ENCODE results near the gene DIAPH2. TPM values are rescaled to one million over a fixed set of nuclear protein-coding genes. Genes with fewer than 3 reads are reported as not detected.

The DIAPH2 gene
- total RNA-seq, 1 experiment from 2014 or later, result 15.9 TPM

DNA sequence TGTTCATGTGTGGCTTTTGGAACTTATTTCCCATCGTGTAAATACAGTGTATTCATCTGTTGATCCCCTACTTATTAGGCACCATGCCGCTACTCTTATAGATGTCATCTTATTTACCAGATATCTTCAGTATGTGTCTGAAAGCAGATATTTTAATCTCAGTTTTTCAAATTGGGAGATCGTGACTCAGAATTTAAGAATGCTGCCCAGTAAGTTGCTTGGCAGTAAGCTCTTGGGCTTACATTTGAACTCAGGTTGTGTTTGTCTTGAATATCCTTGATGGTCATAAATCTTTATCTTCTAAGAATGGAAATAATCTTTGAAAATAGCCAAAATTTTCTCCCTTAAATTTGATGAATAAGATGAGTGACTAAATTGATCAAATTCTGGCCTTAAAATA is 153.2 kb downstream of the DIAPH2 start:
- TF ChIP-seq HMGA2 (CRISPR knock-in tag; IDR thresholded peaks at IDR 0.05) (no peak), ZNF232 (CRISPR knock-in tag; IDR thresholded peaks at IDR 0.05) (no peak), ZNF423 (CRISPR knock-in tag; IDR thresholded peaks at IDR 0.05) (no peak), NFYB (CRISPR knock-in tag; conservative IDR thresholded peaks at IDR 0.05; ENCODE audit: low read depth) (no peak), JAZF1 (CRISPR knock-in tag; IDR thresholded peaks at IDR 0.05) (no peak), ATF1 (CRISPR knock-in tag; IDR thresholded peaks at IDR 0.05) (no peak), ELF4 (CRISPR knock-in tag; IDR thresholded peaks at IDR 0.05; ENCODE audit: low read depth) (no peak), ZNF317 (CRISPR knock-in tag; IDR thresholded peaks at IDR 0.05; ENCODE audit: borderline replicate concordance, low read depth) (no peak)
- TF ChIP-seq, protein P1, sequence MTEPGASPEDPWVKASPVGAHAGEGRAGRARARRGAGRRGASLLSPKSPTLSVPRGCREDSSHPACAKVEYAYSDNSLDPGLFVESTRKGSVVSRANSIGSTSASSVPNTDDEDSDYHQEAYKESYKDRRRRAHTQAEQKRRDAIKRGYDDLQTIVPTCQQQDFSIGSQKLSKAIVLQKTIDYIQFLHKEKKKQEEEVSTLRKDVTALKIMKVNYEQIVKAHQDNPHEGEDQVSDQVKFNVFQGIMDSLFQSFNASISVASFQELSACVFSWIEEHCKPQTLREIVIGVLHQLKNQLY (CRISPR knock-in tag; IDR thresholded peaks at IDR 0.05), result no peak
- TF ChIP-seq, protein P2, sequence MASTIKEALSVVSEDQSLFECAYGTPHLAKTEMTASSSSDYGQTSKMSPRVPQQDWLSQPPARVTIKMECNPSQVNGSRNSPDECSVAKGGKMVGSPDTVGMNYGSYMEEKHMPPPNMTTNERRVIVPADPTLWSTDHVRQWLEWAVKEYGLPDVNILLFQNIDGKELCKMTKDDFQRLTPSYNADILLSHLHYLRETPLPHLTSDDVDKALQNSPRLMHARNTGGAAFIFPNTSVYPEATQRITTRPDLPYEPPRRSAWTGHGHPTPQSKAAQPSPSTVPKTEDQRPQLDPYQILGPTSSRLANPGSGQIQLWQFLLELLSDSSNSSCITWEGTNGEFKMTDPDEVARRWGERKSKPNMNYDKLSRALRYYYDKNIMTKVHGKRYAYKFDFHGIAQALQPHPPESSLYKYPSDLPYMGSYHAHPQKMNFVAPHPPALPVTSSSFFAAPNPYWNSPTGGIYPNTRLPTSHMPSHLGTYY (CRISPR knock-in tag; IDR thresholded peaks at IDR 0.05), result no peak
- TF ChIP-seq, protein P3, sequence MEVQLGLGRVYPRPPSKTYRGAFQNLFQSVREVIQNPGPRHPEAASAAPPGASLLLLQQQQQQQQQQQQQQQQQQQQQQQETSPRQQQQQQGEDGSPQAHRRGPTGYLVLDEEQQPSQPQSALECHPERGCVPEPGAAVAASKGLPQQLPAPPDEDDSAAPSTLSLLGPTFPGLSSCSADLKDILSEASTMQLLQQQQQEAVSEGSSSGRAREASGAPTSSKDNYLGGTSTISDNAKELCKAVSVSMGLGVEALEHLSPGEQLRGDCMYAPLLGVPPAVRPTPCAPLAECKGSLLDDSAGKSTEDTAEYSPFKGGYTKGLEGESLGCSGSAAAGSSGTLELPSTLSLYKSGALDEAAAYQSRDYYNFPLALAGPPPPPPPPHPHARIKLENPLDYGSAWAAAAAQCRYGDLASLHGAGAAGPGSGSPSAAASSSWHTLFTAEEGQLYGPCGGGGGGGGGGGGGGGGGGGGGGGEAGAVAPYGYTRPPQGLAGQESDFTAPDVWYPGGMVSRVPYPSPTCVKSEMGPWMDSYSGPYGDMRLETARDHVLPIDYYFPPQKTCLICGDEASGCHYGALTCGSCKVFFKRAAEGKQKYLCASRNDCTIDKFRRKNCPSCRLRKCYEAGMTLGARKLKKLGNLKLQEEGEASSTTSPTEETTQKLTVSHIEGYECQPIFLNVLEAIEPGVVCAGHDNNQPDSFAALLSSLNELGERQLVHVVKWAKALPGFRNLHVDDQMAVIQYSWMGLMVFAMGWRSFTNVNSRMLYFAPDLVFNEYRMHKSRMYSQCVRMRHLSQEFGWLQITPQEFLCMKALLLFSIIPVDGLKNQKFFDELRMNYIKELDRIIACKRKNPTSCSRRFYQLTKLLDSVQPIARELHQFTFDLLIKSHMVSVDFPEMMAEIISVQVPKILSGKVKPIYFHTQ (CRISPR knock-in tag; IDR thresholded peaks at IDR 0.05), result no peak
- TF ChIP-seq, protein P4, sequence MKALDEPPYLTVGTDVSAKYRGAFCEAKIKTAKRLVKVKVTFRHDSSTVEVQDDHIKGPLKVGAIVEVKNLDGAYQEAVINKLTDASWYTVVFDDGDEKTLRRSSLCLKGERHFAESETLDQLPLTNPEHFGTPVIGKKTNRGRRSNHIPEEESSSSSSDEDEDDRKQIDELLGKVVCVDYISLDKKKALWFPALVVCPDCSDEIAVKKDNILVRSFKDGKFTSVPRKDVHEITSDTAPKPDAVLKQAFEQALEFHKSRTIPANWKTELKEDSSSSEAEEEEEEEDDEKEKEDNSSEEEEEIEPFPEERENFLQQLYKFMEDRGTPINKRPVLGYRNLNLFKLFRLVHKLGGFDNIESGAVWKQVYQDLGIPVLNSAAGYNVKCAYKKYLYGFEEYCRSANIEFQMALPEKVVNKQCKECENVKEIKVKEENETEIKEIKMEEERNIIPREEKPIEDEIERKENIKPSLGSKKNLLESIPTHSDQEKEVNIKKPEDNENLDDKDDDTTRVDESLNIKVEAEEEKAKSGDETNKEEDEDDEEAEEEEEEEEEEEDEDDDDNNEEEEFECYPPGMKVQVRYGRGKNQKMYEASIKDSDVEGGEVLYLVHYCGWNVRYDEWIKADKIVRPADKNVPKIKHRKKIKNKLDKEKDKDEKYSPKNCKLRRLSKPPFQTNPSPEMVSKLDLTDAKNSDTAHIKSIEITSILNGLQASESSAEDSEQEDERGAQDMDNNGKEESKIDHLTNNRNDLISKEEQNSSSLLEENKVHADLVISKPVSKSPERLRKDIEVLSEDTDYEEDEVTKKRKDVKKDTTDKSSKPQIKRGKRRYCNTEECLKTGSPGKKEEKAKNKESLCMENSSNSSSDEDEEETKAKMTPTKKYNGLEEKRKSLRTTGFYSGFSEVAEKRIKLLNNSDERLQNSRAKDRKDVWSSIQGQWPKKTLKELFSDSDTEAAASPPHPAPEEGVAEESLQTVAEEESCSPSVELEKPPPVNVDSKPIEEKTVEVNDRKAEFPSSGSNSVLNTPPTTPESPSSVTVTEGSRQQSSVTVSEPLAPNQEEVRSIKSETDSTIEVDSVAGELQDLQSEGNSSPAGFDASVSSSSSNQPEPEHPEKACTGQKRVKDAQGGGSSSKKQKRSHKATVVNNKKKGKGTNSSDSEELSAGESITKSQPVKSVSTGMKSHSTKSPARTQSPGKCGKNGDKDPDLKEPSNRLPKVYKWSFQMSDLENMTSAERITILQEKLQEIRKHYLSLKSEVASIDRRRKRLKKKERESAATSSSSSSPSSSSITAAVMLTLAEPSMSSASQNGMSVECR (CRISPR knock-in tag; IDR thresholded peaks at IDR 0.05; ENCODE audit: borderline replicate concordance), result no peak
- TF ChIP-seq, protein P5, sequence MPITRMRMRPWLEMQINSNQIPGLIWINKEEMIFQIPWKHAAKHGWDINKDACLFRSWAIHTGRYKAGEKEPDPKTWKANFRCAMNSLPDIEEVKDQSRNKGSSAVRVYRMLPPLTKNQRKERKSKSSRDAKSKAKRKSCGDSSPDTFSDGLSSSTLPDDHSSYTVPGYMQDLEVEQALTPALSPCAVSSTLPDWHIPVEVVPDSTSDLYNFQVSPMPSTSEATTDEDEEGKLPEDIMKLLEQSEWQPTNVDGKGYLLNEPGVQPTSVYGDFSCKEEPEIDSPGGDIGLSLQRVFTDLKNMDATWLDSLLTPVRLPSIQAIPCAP (CRISPR knock-in tag; IDR thresholded peaks at IDR 0.05), result no peak
- POLR2A ChIA-PET, result no interaction called here
- no peaks in the 10 kb centered on the region for H3K27me3 Mint-ChIP-seq (ENCODE audit: low read depth)
- no peaks in the 10 kb centered on the region for H3K9me3 Mint-ChIP-seq
- H3K27ac Mint-ChIP-seq, result no peak overlapping the region
- peaks cover 35% of the 10 kb centered on the region for H3K4me1 Mint-ChIP-seq
- no peaks in the 10 kb centered on the region for H3K36me3 Mint-ChIP-seq
- DNase-seq (ENCODE audit: low spot score) (no peak), ATAC-seq (no peak)
- H3K4me3 Mint-ChIP-seq, result no peak overlapping the region
- CTCF ChIA-PET, result no interaction called here

DNA sequence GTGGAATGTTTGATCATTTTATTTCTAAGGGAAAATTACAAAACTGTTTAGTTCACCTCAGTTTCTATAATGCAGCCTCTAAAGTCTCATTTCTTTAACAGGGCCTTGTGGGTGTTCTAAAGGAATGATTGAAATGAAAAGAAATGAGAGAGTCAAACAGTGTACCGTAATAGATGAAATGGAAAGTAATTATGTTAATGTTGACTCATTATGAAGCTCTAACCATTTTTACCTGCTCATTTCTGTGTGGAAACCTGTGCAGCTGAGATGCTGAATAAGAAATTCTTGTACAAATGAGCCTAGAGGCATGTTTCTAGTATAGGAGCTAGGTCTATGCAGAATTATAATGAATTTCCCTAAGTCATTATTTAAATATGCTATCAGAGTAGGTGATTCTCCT is 153.9 kb downstream of the DIAPH2 start:
- no peak overlapping the region for H3K4me3 Mint-ChIP-seq

More for the DNA sequence above, 153.9 kb downstream of the DIAPH2 start:
- no peak for TF ChIP-seq ZBTB21 (CRISPR knock-in tag; IDR thresholded peaks at IDR 0.05; ENCODE audit: borderline replicate concordance)
- TF ChIP-seq NFE2L1 (CRISPR knock-in tag; IDR thresholded peaks at IDR 0.05), result no peak
- Mint-ChIP-seq H3K9me3 (no peaks in the 10 kb centered on the region), H3K27ac (no peak overlapping the region), H3K36me3 (no peaks in the 10 kb centered on the region), H3K4me1 (peaks cover 42% of the 10 kb centered on the region), H3K27me3 (ENCODE audit: low read depth) (no peaks in the 10 kb centered on the region)
- POLR2A ChIA-PET, result no interaction called here
- ATAC-seq (no peak), DNase-seq (ENCODE audit: low spot score) (no peak)
- CTCF ChIA-PET, result no interaction called here
